ENCODE data around the gene CHRDL2. TPM values are rescaled to one million over a fixed set of nuclear protein-coding genes. Genes with fewer than 3 reads are reported as not detected.

CHRDL2 gene
- total RNA-seq, 1 experiment from 2014 or later, result 0.39 TPM

DNA sequence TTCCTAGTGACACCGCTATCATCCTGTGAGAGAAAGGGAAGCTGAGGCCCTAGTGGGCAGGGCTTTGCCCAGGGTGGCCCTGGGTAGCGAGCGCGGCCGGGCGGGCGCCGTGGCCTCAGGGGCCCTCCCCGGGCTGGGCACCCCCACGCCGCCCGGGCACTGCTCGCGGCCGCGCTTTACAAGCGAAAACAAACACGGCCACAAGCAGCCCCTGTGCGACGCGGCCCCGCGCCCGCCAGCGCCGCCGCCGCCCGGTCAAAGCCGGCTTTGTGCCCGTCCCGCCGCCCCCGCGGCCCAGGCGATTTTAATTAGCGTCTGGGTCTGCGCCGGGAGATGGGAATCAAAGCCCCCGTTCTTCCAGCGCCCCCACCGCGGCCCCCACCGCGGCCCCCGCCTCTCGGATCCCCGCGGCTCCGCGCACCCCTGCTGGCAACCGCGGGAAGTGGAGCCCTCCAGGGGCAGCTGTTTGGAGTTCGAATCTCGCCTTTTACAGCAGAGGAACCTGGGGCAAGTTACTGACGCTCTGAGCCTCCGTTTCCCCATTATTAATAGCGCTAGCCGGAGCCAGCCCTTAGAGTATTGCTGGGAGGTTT is 47.9 kb downstream of the CHRDL2 start:
- 0 out of 2 replicates have a peak overlapping the region, but pooled peaks have one; percentile 26 for H3K14ac ChIP-seq (ENCODE audit: insufficient read depth, low read length)
- no peak overlapping the region for H3K23ac ChIP-seq (ENCODE audit: insufficient read length, low read depth, low read length)
- WGBS (ENCODE audit: extremely low coverage, insufficient read length, low lambda C conversion rate), result no CpG with 5 or more reads among the region's 59 CpGs
- Mint-ChIP-seq H3K27me3 (ENCODE audit: low read depth) (peaks cover 11% of the 10 kb centered on the region), H3K4me1 (peaks cover 11 to 19% of the 10 kb centered on the region in 2 experiments), H3K9me3 (no peaks in the 10 kb centered on the region; a peak in 1 of 5 replicates), H3K36me3 (ENCODE audit: insufficient read depth in 1 of 3, low read depth in 3 of 3) (no peaks in the 10 kb centered on the region; a peak in 1 of 7 replicates), H3K4me3 (peak overlapping the region in 1 of 2 experiments; percentile 67; a peak in 3 of 5 replicates), H3K27ac (no peak overlapping the region)
- no peak overlapping the region for H2AK5ac ChIP-seq (ENCODE audit: insufficient read length, low read length)
- H3K27me3 ChIP-seq (ENCODE audit: insufficient read depth, low read length), result no peaks in the 10 kb centered on the region
- no peaks in the 10 kb centered on the region for H4K20me1 ChIP-seq (ENCODE audit: control insufficient read depth, insufficient read depth, insufficient read length)
- H2BK20ac ChIP-seq (ENCODE audit: low read depth, low read length, poor library complexity, severe bottlenecking), result no peak overlapping the region
- peak overlapping the region; percentile 30 for H3K4me2 ChIP-seq (ENCODE audit: insufficient read depth, insufficient read length, low read length)
- no peak overlapping the region for H4K8ac ChIP-seq (replicated peaks; ENCODE audit: insufficient read length, low read depth, low read length)
- DNase-seq, result no peak
- no peaks in the 10 kb centered on the region for H3K79me1 ChIP-seq (ENCODE audit: insufficient read depth, low read depth, low read length, poor library complexity, severe bottlenecking)
- no peaks in the 10 kb centered on the region for H3K4me1 ChIP-seq (ENCODE audit: insufficient read depth, low read length)
- no peak overlapping the region for H3T11ph ChIP-seq (ENCODE audit: low read length)
- no peak overlapping the region for H3K9ac ChIP-seq (ENCODE audit: extremely low read depth, insufficient read length, low read length)
- H3K23me2 ChIP-seq (ENCODE audit: insufficient read length, low read depth, low read length, poor library complexity, severe bottlenecking), result no peaks in the 10 kb centered on the region
- H3K56ac ChIP-seq (ENCODE audit: insufficient read length, low read depth, low read length), result no peak overlapping the region
- H3K18ac ChIP-seq (ENCODE audit: insufficient read length, low read depth, low read length), result no peak overlapping the region
- H2BK15ac ChIP-seq (ENCODE audit: low read depth, low read length), result no peak overlapping the region
- TF ChIP-seq, protein P1, sequence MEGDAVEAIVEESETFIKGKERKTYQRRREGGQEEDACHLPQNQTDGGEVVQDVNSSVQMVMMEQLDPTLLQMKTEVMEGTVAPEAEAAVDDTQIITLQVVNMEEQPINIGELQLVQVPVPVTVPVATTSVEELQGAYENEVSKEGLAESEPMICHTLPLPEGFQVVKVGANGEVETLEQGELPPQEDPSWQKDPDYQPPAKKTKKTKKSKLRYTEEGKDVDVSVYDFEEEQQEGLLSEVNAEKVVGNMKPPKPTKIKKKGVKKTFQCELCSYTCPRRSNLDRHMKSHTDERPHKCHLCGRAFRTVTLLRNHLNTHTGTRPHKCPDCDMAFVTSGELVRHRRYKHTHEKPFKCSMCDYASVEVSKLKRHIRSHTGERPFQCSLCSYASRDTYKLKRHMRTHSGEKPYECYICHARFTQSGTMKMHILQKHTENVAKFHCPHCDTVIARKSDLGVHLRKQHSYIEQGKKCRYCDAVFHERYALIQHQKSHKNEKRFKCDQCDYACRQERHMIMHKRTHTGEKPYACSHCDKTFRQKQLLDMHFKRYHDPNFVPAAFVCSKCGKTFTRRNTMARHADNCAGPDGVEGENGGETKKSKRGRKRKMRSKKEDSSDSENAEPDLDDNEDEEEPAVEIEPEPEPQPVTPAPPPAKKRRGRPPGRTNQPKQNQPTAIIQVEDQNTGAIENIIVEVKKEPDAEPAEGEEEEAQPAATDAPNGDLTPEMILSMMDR (conservative IDR thresholded peaks at IDR 0.05), result peak; percentile 42
- H3K9me3 ChIP-seq (ENCODE audit: control insufficient read depth, low read depth, low read length), result no peaks in the 10 kb centered on the region
- H2BK5ac ChIP-seq (ENCODE audit: insufficient read length, low read length), result no peak overlapping the region
- H3K4ac ChIP-seq (ENCODE audit: low read depth, low read length), result no peak overlapping the region
- H3K27ac ChIP-seq (ENCODE audit: insufficient read length, low read depth, low read length), result no peak overlapping the region
- no peak overlapping the region for H4K91ac ChIP-seq (ENCODE audit: insufficient read length, low read depth, low read length)
- no peak overlapping the region for H2BK120ac ChIP-seq (ENCODE audit: low read depth, low read length, poor library complexity, severe bottlenecking)
- no peak overlapping the region for H2BK12ac ChIP-seq (ENCODE audit: insufficient read length, low read depth, low read length)
- H3K79me2 ChIP-seq (ENCODE audit: insufficient read depth, low read length), result no peaks in the 10 kb centered on the region
- no peak overlapping the region for H4K5ac ChIP-seq (ENCODE audit: insufficient read length, low read depth, low read length)
- no peak overlapping the region for H2AFZ ChIP-seq (ENCODE audit: low read length)
